ENCODE data around the gene CHD2. TPM values are rescaled to one million over a fixed set of nuclear protein-coding genes. Genes with fewer than 3 reads are reported as not detected.

Gene CHD2
- total RNA-seq, 1 experiment from 2014 or later: 63.3 TPM

GRCh38 chr15:92896561-92896960 is 3.6 kb upstream of the CHD2 start:
- Histone ChIP-seq H3K4ac (ENCODE audit: low read depth, low read length) (no peak overlapping the region), H2AFZ (ENCODE audit: low read length) (no peak overlapping the region), H2BK20ac (ENCODE audit: low read depth, low read length, poor library complexity, severe bottlenecking) (no peak overlapping the region), H2BK5ac (ENCODE audit: insufficient read length, low read length) (no peak overlapping the region), H3K23me2 (ENCODE audit: insufficient read length, low read depth, low read length, poor library complexity, severe bottlenecking) (peaks cover 2% of the 10 kb centered on the region), H3K79me1 (ENCODE audit: insufficient read depth, low read depth, low read length, poor library complexity, severe bottlenecking) (peaks cover 3% of the 10 kb centered on the region), H3K79me2 (ENCODE audit: insufficient read depth, low read length) (peaks cover 16% of the 10 kb centered on the region; the same call in 1 of the 2 replicates), H3K27me3 (ENCODE audit: insufficient read depth, low read length) (no peaks in the 10 kb centered on the region), H3T11ph (ENCODE audit: low read length) (no peak overlapping the region), H2BK15ac (ENCODE audit: low read depth, low read length) (no peak overlapping the region), H3K9ac (ENCODE audit: extremely low read depth, insufficient read length, low read length) (no peak overlapping the region), H4K91ac (ENCODE audit: insufficient read length, low read depth, low read length) (no peak overlapping the region), H2BK12ac (ENCODE audit: insufficient read length, low read depth, low read length) (no peak overlapping the region), H4K8ac (replicated peaks; ENCODE audit: insufficient read length, low read depth, low read length) (no peak overlapping the region), H4K20me1 (ENCODE audit: control insufficient read depth, insufficient read depth, insufficient read length) (no peaks in the 10 kb centered on the region), H3K14ac (ENCODE audit: insufficient read depth, low read length) (no peak overlapping the region), H2AK5ac (ENCODE audit: insufficient read length, low read length) (no peak overlapping the region), H3K4me2 (ENCODE audit: insufficient read depth, insufficient read length, low read length) (no peak overlapping the region), H3K9me3 (ENCODE audit: control insufficient read depth, low read depth, low read length) (no peaks in the 10 kb centered on the region), H4K5ac (ENCODE audit: insufficient read length, low read depth, low read length) (no peak overlapping the region), H2BK120ac (ENCODE audit: low read depth, low read length, poor library complexity, severe bottlenecking) (no peak overlapping the region), H3K4me1 (ENCODE audit: insufficient read depth, low read length) (no peaks in the 10 kb centered on the region), H3K18ac (ENCODE audit: insufficient read length, low read depth, low read length) (no peak overlapping the region), H3K27ac (ENCODE audit: insufficient read length, low read depth, low read length) (no peak overlapping the region), H3K23ac (ENCODE audit: insufficient read length, low read depth, low read length) (no peak overlapping the region), H3K56ac (ENCODE audit: insufficient read length, low read depth, low read length) (no peak overlapping the region)
- Mint-ChIP-seq H3K36me3 (ENCODE audit: insufficient read depth in 1 of 3, low read depth in 3 of 3) (peaks cover 36 to 84% (median 72%) of the 10 kb centered on the region in 3 experiments), H3K27ac (peak overlapping the region in 1 of 3 experiments; percentile 85; a peak in 2 of 7 replicates), H3K4me1 (peaks cover 4 to 6% of the 10 kb centered on the region in 2 experiments; a peak in 2 of 4 replicates), H3K9me3 (no peaks in the 10 kb centered on the region; a peak in 1 of 5 replicates), H3K4me3 (no peak overlapping the region), H3K27me3 (ENCODE audit: low read depth) (no peaks in the 10 kb centered on the region)
- DNase-seq: no peak
- TF ChIP-seq CTCF (conservative IDR thresholded peaks at IDR 0.05): no peak

Data from H9 (cell line).